GM19468 (cell line): ENCODE data around the gene TCEAL5.
"Not testable (repeated sequence)": the region's sequence is repeated elsewhere in the genome, so short reads cannot be mapped to it uniquely, and the experiment has no call there.

Experiments used
- ATAC-seq: cut with Tn5 transposase; IDR thresholded peaks from one replicate; pipeline ENCODE4 v1.9.1; 2021; ENCODE audit warnings: mild to moderate bottlenecking, moderate library complexity, moderate number of reproducible peaks; ENCODE audit not compliant: unreplicated experiment; ENCODE audit errors: extremely low read depth

TCEAL5 gene

GRCh38 chrX:103235608-103236007 lies 40.9 kb downstream of the TCEAL5 start:
- ATAC-seq, result not testable (repeated sequence)

GRCh38 chrX:103234869-103235268 lies 41.7 kb downstream of the TCEAL5 start:
- ATAC-seq, result no peak

DNA sequence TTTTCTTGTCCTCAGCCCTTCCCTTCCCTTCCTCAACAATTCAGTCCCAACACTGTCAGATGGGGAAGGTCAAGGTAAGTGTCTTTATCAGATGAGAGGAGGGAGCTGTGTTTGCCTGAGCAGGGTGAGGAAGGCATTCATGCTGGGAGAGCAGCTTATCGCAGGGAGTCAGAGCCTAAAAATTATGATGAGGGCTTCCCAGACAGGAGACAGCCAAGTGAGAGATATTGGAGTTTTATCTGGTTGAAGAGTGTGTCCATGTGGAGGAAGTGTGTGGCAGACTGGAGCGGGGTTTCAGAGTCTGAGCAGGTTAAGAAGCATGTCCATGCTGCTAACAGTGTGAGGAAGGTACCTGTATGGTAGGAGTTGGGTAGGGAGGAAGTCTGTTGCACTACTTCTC lies 43.3 kb downstream of the TCEAL5 start:
- ATAC-seq, result no peak

DNA sequence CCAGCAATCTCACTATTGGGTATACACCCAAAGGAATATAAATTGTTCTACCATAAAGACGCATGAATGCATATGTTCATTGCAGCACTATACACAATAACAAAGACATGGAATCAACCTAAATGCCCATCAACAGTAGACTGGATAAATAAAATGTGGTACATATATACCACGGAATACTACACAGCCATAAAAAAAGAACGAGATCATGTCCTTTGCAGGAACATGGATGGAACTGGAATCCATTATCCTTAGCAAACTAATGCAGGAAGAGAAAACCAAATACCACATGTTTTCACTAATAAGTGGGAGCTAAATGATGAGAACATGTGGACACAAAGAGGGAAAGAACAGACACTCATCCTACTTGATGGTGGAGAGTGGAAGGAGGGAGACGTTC lies 50.6 kb downstream of the TCEAL5 start:
- not testable (repeated sequence) for ATAC-seq
